ENCODE data around the gene AMPD3. TPM values are rescaled to one million over a fixed set of nuclear protein-coding genes. Genes with fewer than 3 reads are reported as not detected.

The AMPD3 gene
- total and polyA plus RNA-seq, 4 donors: 3.8 to 29.0 (median 24.2) TPM

DNA sequence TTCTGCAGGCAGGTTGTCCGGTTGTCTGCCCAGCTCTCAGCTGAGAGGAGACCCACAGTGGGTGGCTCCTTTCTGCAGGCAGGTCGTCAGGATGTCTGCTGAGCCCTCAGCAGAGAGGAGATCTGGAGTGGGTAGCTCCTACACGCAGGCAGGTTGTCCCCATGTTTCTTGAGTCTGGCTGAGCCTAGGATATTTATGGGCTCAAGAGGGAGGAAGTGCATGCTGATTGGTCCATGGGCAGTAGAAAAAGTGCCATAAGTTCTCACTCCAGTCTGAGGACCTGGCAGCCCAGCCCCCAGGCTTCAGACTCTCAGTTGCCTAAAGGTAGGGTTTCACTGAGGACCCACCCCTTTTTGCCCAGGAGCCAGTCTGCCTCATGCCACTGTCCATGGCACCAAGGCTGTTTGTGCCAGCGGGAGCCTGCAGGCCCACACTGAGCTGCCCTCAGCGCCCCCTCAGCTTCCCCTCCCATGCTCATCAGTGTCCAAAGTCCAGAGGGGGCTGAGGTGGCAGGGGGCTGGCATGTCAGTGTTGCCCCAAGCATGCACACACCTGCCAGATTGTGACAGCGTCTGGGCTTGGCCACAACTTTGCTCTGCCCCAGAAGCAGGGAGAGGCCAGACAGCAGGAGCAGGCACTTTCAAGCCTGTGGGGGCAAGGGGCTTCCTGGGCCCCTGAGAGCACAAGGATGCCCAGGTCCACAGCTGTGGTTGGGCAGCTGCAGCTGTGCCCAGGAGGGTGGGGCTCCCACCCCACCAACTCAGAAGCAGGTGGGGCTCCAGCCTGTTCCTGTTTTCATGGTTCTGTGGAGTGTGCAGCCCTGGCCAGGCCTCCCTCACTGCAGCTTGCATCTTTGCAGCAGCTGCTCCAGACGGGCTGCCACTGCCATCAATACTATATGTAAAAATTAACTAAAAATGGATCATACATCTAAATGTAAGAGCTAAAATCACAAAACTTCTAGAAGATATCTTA, 89.7 kb downstream of the AMPD3 start:
- TF ChIP-seq, protein P1, sequence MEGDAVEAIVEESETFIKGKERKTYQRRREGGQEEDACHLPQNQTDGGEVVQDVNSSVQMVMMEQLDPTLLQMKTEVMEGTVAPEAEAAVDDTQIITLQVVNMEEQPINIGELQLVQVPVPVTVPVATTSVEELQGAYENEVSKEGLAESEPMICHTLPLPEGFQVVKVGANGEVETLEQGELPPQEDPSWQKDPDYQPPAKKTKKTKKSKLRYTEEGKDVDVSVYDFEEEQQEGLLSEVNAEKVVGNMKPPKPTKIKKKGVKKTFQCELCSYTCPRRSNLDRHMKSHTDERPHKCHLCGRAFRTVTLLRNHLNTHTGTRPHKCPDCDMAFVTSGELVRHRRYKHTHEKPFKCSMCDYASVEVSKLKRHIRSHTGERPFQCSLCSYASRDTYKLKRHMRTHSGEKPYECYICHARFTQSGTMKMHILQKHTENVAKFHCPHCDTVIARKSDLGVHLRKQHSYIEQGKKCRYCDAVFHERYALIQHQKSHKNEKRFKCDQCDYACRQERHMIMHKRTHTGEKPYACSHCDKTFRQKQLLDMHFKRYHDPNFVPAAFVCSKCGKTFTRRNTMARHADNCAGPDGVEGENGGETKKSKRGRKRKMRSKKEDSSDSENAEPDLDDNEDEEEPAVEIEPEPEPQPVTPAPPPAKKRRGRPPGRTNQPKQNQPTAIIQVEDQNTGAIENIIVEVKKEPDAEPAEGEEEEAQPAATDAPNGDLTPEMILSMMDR (IDR thresholded peaks at IDR 0.05; ENCODE audit: control extremely low read depth, extremely low read depth): no peak
- Histone ChIP-seq H3K27me3 (ENCODE audit: control insufficient read depth in 3 of 3, insufficient read depth in 3 of 3, low read length in 2 of 3) (no peaks in the 10 kb centered on the region), H3K36me3 (ENCODE audit: control insufficient read depth in 4 of 4, insufficient read depth in 4 of 4, low read length in 4 of 4) (no peaks in the 10 kb centered on the region), H3K27ac (ENCODE audit: low read depth in 1 of 2, low read length in 1 of 2) (no peak overlapping the region), H3K9ac (ENCODE audit: insufficient read depth in 1 of 2, low read length in 2 of 2) (no peak overlapping the region), H3K9me3 (ENCODE audit: control insufficient read depth in 4 of 4, insufficient read depth in 3 of 4, low read length in 3 of 4) (no peaks in the 10 kb centered on the region), H3K4me3 (no peak overlapping the region), H3K4me1 (ENCODE audit: control insufficient read depth in 5 of 5, insufficient read depth in 5 of 5, low read length in 5 of 5) (peaks cover 0 to 10% (median 0%) of the 10 kb centered on the region in 5 donors)
- WGBS, 2 donors: 79 to 84% methylated on average over 7 of the region's 7 CpGs
- DNase-seq (no peak), ATAC-seq (ENCODE audit: insufficient read depth, low FRiP score) (no peak)

DNA sequence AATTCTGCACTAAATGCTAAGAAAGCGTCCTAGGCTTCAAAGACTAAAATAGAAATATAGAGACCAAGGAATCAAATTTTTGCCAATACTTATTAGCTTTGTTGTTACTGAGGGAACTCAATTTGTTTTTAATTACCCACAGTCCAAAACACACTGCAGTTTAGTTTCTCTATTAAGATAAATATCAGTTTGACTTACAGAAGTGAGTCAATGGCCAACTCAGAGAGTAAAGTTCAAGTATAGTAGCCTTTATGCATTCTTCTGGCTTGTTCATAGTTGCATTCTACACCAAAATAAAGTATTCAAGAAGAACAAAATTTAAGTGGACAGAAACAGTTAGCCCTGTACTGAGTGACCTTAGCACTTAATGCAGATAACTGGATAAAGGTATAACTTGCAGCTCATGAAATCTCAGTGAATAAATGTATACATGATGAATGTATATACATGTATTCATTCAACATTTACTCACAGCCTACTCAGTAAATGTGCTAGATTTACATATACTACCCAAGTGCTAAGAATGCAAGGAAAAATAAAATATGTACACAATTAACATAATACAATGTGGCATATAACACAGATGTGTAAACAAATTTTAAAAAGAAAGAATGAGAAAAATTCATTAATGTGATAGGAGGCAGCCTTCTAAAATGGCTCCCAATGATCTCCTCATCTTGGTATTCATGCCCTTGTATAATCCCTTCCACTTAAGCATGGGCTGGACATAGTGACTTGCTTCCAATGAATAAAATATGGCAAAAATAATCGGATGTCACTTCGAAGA, 95.6 kb downstream of the AMPD3 start:
- no peak for ATAC-seq (ENCODE audit: insufficient read depth, low FRiP score)

GRCh38 chr11:10551290-10551592, 96.2 kb downstream of the AMPD3 start:
- Histone ChIP-seq H3K9ac (ENCODE audit: insufficient read depth in 1 of 2, low read length in 2 of 2) (no peak overlapping the region), H3K27me3 (ENCODE audit: control insufficient read depth in 3 of 3, insufficient read depth in 3 of 3, low read length in 2 of 3) (no peaks in the 10 kb centered on the region), H3K27ac (ENCODE audit: low read depth in 1 of 2, low read length in 1 of 2) (no peak overlapping the region), H3K4me3 (no peak overlapping the region), H3K9me3 (ENCODE audit: control insufficient read depth in 4 of 4, insufficient read depth in 3 of 4, low read length in 3 of 4) (no peaks in the 10 kb centered on the region), H3K4me1 (ENCODE audit: control insufficient read depth in 5 of 5, insufficient read depth in 5 of 5, low read length in 5 of 5) (no peaks in the 10 kb centered on the region), H3K36me3 (ENCODE audit: control insufficient read depth in 4 of 4, insufficient read depth in 4 of 4, low read length in 4 of 4) (no peaks in the 10 kb centered on the region)
- ATAC-seq (ENCODE audit: insufficient read depth, low FRiP score): no peak
- TF ChIP-seq, protein P1 (IDR thresholded peaks at IDR 0.05; ENCODE audit: control extremely low read depth, extremely low read depth): no peak
- DNase-seq: no peak
- WGBS, 2 donors: 73 to 88% methylated on average over 4 of the region's 4 CpGs

More for the DNA sequence above, 95.6 kb downstream of the AMPD3 start:
- WGBS, 2 donors: 80 to 99% methylated on average over 3 of the region's 3 CpGs
- Histone ChIP-seq H3K4me3 (no peak overlapping the region), H3K4me1 (ENCODE audit: control insufficient read depth in 5 of 5, insufficient read depth in 5 of 5, low read length in 5 of 5) (no peaks in the 10 kb centered on the region), H3K27me3 (ENCODE audit: control insufficient read depth in 3 of 3, insufficient read depth in 3 of 3, low read length in 2 of 3) (no peaks in the 10 kb centered on the region), H3K9me3 (ENCODE audit: control insufficient read depth in 4 of 4, insufficient read depth in 3 of 4, low read length in 3 of 4) (no peaks in the 10 kb centered on the region), H3K27ac (ENCODE audit: low read depth in 1 of 2, low read length in 1 of 2) (no peak overlapping the region), H3K9ac (ENCODE audit: insufficient read depth in 1 of 2, low read length in 2 of 2) (no peak overlapping the region), H3K36me3 (ENCODE audit: control insufficient read depth in 4 of 4, insufficient read depth in 4 of 4, low read length in 4 of 4) (no peaks in the 10 kb centered on the region)
- TF ChIP-seq, protein P1 (IDR thresholded peaks at IDR 0.05; ENCODE audit: control extremely low read depth, extremely low read depth): no peak
- no peak for DNase-seq
